CD4-positive, alpha-beta T cell treated with Interleukin-10 for 1 hour (primary cell): ENCODE results near the gene TBATA.

ENCODE experiments used
- DNase-seq: peaks from one replicate; pipeline ENCODE4 v3.0.0-alpha.2; 2020

Gene TBATA

DNA sequence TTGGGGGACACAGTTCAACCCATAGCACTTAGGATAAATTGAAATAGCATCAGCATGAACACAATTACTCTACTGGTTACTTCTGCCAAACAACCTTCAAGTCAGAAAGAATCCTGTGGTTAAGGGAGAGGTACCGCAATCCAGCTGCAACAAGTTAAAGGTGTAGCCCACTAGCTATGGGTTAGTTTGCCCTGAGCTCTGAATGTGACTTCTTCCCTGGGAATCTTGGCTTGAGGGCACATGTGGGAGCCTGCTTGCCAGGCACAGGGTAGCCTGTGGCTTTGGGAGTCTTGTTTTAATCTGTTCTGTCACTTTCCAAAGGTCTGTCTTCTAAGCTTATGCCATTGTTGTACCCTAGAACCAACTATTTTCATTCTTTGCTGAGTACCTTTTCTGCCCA is 21.7 kb upstream of the TBATA start:
- DNase-seq = no peak

GRCh38 chr10:70805619-70806215 is 20.5 kb upstream of the TBATA start:
- no peak for DNase-seq

- no peak for DNase-seq
These were observed 19.2 kb upstream of the TBATA start for GRCh38 chr10:70804421-70804808.

- DNase-seq = no peak
These were observed 18.7 kb upstream of the TBATA start for GRCh38 chr10:70803775-70804420.

DNA sequence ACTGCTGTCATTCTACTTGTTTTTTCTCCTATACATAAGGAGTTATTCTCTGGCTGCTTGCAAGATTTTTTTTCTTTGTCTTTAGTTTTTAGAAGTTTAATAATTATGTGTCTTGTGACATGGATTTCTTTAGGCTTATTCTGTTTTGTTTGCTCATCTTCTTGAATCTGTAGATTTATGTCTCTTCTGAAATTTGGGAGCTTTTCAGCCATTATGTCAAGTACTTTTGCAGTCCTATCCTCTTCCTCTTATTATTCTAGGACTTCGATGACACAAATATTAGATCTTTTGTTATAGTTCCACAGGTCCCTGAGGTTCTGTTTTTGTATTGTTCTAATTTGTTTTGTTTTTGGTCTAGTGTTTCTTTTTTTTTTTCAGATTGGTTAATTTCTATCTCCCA is 16.7 kb upstream of the TBATA start:
- DNase-seq = no peak

DNA sequence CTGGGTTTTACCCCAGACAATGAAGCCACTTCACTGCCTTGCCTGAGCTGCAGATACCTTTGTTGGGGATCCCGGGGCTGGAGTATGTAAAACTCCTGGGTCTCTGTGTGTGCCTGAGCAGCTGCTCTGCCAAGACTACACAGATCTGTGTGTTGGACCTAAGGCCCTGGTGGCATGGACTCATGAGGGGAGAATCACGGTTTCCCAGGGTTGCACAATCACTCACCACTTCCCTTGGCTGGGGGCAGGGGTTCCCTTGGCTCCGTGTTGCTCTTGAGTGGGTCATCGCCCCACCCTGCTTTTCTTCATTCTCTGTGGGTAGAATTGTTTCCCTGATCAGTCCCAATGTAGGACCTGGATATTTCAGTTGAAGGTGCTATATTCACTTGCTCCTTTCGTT is 13.9 kb upstream of the TBATA start:
- no peak for DNase-seq

GRCh38 chr10:70797840-70798239 is 12.7 kb upstream of the TBATA start:
- DNase-seq = no peak

DNA sequence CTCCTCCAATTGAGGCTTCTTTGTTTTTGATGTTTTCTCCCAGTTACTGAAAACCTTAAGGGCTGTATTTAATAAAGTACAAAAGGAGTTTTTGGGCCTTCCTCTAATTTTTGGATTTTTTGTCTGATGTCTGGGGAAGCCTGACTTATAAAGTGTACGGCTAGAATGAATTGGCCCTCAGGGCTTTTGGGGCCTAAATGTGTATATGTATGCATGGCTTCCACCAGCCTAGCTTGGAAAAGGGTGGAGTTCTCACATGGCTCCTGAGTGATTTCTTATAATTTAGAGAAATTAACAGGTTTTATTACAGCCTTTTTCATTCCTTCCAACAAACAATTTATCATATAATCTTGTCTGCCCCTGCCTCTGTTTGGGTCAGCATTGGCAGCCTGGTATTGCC is 10.4 kb upstream of the TBATA start:
- DNase-seq = no peak

GRCh38 chr10:70791386-70792039 is 6.3 kb upstream of the TBATA start:
- no peak for DNase-seq

GRCh38 chr10:70786799-70787415 is 1.7 kb upstream of the TBATA start:
- DNase-seq = no peak

- DNase-seq = no peak
These were observed 706 bp downstream of the TBATA start for GRCh38 chr10:70784471-70784870.

DNA sequence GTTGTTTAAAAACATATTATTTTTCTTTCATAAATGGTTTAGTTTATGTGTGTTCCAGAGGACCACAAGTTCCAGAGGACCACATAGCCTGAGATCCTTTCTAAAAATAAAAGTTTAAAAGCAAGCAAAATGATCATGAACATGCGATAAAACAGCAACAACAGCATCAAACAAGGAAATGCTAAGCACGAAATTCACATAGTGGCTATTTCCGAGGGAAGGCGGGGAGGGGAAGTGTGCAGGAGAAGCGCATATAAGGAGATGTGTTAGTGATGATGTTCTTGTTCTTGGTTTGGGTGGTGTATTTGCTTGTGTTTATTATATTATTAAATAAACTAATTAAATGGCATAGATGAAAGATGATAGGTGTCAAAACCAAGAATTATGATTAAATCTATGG is 1.2 kb downstream of the TBATA start:
- no peak for DNase-seq

- DNase-seq = no peak
These were observed 2.2 kb downstream of the TBATA start for GRCh38 chr10:70782746-70783680.

- no peak for DNase-seq
These were observed 3.0 kb downstream of the TBATA start for GRCh38 chr10:70782086-70782745.

- no peak for DNase-seq
These were observed 3.6 kb downstream of the TBATA start for GRCh38 chr10:70781461-70782051.

DNA sequence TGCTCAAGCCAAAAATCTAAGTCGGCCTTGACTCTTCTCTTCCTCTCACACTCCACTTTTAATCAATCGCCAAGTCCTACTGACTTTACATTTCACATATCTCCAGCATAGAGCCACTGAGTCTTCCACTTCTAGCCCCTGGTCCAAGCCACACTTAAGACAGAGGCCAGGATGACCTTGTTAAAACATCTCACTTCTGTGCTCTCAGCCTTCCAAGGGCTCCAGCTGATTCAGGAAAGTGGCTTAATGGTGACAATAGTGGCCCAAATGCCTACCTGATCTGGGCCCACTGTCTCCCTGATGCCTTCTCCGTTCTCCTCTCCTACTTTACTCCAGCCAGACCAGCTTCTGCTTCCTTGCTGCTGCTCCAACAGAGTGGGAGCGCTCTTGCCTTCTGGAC is 4.4 kb downstream of the TBATA start:
- no peak for DNase-seq

GRCh38 chr10:70780370-70780760 is 4.8 kb downstream of the TBATA start:
- no peak for DNase-seq

GRCh38 chr10:70779511-70780369 is 5.4 kb downstream of the TBATA start:
- peak; percentile 10 for DNase-seq

DNA sequence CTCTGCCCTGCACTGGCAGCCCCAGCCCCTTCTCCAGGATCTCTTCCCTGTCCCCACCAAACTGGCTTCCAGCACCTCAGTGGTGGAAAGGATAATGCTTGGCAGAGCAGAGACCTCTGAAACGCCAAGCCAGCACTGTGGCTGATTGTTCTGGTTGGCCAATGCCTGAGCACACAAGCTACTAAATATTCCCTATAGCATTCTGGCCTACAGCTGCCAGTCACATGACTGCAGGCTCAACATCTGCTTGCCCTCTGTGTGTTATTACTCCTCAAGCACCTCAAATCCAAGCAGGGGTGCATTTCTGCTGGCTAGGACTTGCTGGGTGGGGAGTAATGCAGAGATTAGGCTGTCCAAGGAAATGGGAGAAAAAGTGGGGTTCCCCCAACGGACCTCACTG is 6.1 kb downstream of the TBATA start:
- no peak for DNase-seq

DNA sequence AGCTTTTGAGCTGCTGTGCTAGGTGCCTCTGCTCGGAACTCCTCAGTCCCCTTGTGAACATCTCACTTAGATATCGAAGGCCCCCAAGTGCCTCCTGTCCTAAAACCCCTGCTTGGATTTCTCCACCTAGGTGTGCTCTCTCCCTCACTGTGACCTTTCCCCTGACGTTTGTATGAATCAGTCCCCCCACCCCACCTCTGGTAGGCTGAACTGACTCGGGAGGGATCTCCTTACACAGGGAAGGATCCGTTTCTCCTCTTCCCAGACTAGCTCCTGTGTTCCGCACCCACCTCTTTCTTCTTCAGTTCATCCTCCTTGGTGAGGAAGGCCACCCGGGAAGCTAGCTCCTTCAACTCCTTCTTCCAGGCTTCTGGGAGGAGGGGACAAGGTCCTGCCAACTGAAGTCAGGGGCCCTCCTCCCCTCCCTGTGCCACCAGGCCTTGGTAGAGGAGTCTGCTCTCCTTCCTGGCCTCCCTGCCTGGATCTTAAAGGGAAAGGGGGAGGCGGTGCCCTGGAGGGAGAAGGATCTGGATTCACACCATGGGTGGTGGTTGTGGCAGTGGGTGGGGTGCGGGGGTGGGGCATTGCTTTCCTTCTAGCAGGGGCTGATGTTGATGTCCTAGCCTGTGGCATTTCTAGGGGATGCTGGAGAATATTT is 6.8 kb downstream of the TBATA start:
- DNase-seq = no peak
